OCI-LY3 (cell line): ENCODE data around the gene ARFRP1.

Experiments
- CTCF ChIP-seq: fragments of 200-600, 300-600 bp; sonication (generic); IDR thresholded peaks from 2 replicates; pipeline ENCODE4 v1.5.1; 2014; ENCODE audit warnings: antibody characterized with exemption, low read length, low read depth
- EZH2phosphoT487 ChIP-seq: fragments of 200-600 bp; shearing (Covaris generic); IDR thresholded peaks from 2 replicates; pipeline ENCODE4 v1.6.1; 2018; ENCODE audit warnings: antibody characterized with exemption, mixed run types, low read depth

DNA sequence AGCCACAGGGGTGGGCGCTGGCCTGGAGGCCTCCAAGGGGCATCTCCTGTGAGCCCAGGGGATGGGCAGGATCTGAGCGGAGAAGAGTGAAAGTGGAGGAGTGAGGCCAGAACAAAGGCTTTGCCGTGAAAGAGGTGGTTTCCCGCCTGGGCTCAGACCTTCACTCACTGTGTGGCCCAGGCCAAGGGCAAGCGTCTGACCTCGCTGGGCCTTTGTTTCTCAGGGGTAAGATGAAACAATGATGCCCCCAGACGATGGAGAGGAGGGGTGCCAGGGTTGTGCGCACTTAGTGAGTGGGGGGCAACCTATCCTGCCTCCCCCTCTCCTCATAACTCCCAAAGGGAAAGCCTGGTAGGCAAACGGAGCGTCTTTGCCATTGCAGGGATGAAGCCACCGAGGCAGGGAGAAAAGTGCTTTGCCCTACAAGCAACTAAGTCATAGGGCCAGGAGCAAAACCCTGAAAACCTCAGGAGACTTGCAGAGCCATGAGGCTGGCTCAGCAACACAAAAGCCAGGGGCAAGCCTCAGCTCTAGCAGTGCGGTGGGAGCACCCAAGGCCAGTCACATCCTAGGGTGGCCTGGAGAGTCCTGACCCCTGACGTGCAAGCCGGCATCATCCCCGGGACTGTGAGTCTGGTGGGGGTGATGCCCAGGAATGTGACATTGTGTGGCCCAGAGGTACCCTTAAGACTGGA, 53.7 kb downstream of the ARFRP1 start:
- TF ChIP-seq CTCF (no peak), EZH2phosphoT487 (no peak)
